Right lung (tissue), 5 donors: ENCODE data around the gene DGKI. TPM values are rescaled to one million over a fixed set of nuclear protein-coding genes. Genes with fewer than 3 reads are reported as not detected.

Experiments
- DNase-seq, 2 donors: peaks; one replicate each; pipeline ENCODE4 v3.0.0-alpha.2; 2013
- polyA plus RNA-seq, 5 donors: library from polyadenylated mRNA; unstranded; fragments of 120-200 nt; gene quantifications; one replicate each; pipeline versions ENCODE4 v1.2.1 to v1.2.3, GENCODE V29; 2013; ENCODE audit warnings: inconsistent platforms in 1 of 5, low replicate concordance in 1 of 5; ENCODE audit not compliant: insufficient read length in 5 of 5, insufficient read depth in 1 of 5

Gene DGKI
- polyA plus RNA-seq, 5 donors, result 0.36 to 0.91 (median 0.61) TPM

GRCh38 chr7:137603043-137603442, 243.7 kb downstream of the DGKI start:
- no peak for DNase-seq

- DNase-seq, result no peak
These were observed 245.1 kb downstream of the DGKI start for GRCh38 chr7:137601642-137602041.

GRCh38 chr7:137597856-137598255, 248.9 kb downstream of the DGKI start:
- DNase-seq, result no peak

GRCh38 chr7:137593115-137593711, 253.6 kb downstream of the DGKI start:
- no peak for DNase-seq

GRCh38 chr7:137592232-137592896, 254.4 kb downstream of the DGKI start:
- peak; percentile 53 to 72 for DNase-seq

- DNase-seq, result no peak
These were observed 255.3 kb downstream of the DGKI start for GRCh38 chr7:137591421-137591837.

- DNase-seq, result no peak
These were observed 255.9 kb downstream of the DGKI start for GRCh38 chr7:137590756-137591305.

- DNase-seq, result no peak
These were observed 256.6 kb downstream of the DGKI start for GRCh38 chr7:137590071-137590755.

- no peak for DNase-seq
These were observed 259.4 kb downstream of the DGKI start for GRCh38 chr7:137587326-137587725.

- DNase-seq, result no peak
These were observed 261.2 kb downstream of the DGKI start for GRCh38 chr7:137585591-137585990.

GRCh38 chr7:137583172-137583571, 263.6 kb downstream of the DGKI start:
- DNase-seq, result no peak

- DNase-seq, result no peak
These were observed 266.7 kb downstream of the DGKI start for GRCh38 chr7:137579913-137580640.

GRCh38 chr7:137578541-137578940, 268.2 kb downstream of the DGKI start:
- DNase-seq, result no peak

GRCh38 chr7:137577184-137577583, 269.6 kb downstream of the DGKI start:
- no peak for DNase-seq

GRCh38 chr7:137576481-137576880, 270.3 kb downstream of the DGKI start:
- no peak for DNase-seq

- no peak for DNase-seq
These were observed 272.0 kb downstream of the DGKI start for GRCh38 chr7:137574812-137575211.

- no peak for DNase-seq
These were observed 274.6 kb downstream of the DGKI start for GRCh38 chr7:137572056-137572784.

- DNase-seq, result no peak
These were observed 282.1 kb downstream of the DGKI start for GRCh38 chr7:137564677-137565076.

- no peak for DNase-seq
These were observed 282.8 kb downstream of the DGKI start for GRCh38 chr7:137563981-137564380.

- no peak for DNase-seq
These were observed 299.3 kb downstream of the DGKI start for GRCh38 chr7:137547485-137547884.

- no peak for DNase-seq
These were observed 300.1 kb downstream of the DGKI start for GRCh38 chr7:137546671-137547070.
